Activated CD4-positive, alpha-beta T cell treated with anti-CD3 and anti-CD28 coated beads, Interleukin-2, amount 50 U/mL, for 1 hour (primary cell): ENCODE data around the gene IGFBP6.
"Not testable (repeated sequence)": the region's sequence is repeated elsewhere in the genome, so short reads cannot be mapped to it uniquely, and the experiment has no call there.

Experiments used
- DNase-seq: peaks from one replicate; pipeline ENCODE4 v3.0.0-alpha.2; 2020

The IGFBP6 gene

DNA sequence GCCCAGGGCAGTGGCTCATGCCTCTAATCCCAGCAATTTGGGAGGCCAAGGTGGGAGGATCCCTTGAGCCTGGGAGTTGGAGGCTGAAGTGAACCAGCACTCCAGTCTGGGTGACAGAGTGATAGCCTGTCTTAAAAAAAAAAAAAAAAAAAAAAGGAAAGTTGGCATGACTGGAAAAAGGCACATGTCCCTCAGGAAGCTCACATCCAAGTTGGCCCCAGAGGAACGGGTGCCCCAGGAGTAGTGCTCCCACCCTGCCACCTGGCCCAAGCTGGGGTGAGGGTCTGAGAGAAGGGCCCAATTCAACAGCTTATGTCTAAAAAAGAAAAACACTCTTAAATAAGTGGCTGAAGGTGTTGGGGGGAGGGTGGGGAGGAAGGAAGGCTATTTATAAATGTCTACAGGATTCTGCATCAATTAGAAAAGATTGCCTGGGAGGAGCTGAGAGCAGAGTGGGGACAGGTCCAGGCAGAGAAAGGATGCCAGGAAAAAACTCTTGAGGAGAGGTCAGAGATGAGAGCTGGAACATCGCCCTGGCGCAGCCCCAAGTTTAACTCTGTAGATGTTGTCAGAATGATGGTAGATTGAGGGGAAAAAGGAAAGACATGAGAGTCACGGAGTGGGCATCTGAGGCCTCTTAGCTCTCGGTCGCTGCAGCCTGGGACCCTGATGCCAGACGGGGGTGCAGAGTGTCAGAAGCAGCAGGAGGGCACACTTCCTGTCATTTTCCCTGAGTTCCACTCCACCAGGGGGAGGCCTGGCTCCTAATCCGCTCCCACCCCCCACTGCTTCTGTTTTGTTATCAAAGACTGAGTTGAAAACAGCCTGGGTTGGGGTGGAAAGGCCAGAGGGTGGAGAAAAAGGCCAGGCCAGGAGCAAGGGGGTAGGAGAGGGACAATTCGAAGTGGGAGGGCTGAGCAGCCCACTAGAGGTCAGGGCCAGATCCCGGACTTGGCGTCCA lies 25.6 kb upstream of the IGFBP6 start:
- no peak for DNase-seq

DNA sequence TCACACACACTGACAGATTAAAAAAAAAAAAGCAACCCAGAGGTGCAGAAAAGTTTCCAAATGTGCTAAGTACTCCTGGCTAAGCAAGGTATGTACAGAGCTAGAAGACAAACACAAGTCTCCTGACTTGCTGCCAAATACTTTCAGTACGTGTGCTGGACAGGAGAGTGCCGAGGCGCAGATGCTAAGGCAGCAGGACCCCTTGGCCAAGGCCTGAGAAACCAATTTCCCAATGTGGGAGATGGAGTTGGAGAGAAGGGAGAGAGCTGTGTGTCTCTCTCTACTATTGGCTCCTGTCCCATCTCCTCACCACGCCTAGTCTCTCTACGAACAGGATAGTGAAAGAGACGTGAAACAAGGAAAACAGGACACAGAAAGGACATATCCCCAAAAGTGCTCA lies 23.6 kb upstream of the IGFBP6 start:
- no peak for DNase-seq

DNA sequence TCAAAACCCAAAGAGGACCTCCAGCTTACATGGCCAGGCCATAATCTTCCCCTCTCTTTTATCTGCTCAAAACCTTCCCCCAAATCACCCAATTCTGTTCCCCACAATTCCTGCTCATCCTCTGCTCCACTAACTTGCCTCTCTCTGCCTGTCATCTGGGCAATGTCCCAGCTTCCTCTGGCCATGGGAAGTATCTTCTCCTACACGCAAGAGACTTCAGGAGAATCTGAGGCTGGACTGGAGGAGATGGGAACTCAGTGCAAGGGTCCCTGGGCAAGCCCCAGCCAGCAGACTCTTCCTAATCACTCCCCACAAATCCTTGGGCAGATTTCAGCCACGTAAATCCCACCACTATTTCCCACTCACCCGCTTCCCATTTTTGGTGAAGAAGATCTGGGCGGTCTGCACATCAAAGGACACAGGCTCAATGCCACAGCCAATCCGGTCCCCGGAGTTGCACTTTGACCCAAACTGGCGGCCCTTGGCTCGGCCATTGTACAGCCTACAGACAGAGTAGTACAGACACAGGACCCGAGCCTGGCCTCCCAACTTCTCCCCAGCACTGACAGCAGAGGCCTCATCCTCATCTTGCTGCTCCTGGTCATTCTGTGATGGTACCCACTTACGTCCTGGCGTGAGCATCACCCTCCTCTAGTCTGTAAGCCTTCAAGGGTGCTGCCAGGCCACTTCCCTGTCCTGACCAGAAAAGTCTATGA lies 23.0 kb upstream of the IGFBP6 start:
- no peak for DNase-seq

DNA sequence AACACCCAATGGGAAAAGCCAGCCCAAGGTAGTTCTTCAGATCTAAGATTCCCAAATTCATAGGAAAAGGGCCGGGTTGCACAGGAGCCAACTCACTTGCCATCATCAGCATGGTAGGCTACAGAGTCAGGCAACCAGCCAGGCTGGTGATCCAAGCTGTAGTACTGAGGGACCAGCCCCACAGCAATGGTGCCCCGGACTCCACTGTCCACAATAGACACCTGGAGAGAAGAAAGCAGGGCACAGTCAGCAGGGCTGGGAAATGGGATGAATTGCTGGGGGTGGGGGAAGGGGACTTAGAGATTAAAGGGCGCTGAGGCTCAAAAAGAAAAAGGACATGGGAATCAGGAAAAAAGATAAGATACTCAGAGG lies 22.5 kb upstream of the IGFBP6 start:
- DNase-seq = no peak

DNA sequence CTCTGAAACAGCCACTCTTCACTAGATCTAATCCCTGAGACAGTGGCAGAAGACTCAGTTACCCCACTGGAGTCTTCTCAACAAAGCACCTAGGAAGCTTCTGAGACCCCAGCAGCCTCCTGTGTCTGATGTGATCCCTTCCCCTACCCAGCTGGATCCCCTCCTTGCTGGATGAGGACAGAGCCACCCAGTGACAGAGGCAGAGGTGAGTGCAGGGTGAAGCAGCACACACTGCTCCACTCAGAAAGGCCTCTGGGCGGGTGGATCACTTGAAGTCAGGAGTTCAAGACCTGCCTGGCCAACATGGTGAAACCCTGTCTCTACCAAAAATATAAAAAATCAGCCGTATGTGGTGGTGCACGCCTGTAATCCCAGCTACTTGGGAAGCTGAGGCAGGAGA lies 21.0 kb upstream of the IGFBP6 start:
- DNase-seq = no peak

DNA sequence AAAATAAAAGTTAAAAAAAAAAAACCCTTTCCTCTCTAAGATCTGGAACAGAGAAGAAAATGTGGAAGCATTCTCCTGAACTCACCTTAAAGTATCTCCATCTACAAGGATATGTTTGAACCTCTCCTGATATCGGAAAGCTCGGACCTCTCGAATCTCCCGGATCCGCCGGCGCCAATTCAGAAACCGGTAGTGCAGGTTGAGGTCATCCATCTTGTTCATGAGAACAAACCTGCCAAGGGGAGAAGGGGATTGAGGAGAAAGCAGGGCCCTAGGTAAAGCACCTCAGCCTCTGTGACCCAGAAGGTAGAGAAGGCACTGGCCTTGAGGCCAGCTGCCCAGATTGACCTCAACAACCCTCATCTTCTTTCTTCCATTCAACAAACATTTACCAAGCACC lies 20.4 kb upstream of the IGFBP6 start:
- DNase-seq = no peak

DNA sequence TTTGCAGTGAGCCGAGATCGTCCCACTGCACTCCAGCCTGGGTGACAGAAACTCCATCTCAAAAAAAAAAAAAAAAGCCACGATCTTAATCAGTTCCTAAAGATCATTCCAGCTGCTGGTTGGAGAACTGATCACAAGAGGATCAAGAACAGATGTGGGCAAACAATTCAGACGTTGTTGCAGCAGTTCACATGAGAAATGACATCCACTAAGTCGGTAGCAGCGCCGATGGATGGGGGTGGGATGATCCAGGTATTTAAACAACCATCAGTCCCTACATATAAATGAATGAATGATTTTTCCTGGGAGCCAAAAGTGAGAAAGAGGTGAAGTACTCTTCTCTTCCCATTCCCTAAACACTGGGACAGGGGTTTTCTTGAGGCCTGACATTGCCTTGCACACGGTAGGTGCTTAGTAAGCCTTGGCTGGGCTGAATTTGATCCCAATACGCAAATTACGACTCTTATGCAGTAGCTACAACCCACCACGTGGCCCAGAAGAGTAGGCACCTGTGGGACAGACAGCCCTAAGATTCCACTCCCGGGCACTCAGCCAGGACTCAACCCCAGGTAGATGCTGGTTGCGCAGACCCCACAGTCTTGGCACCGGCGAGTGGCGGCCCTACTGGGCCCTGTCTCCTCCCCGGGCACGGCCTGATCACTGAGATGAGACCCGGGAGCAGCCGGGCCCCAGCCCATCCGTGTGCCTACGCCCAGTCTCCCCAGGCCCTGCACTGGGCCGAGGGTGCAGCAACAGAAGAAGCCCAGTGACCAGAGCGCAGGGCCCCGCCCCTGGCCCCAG lies 18.8 kb upstream of the IGFBP6 start:
- peak; percentile 61 for DNase-seq

DNA sequence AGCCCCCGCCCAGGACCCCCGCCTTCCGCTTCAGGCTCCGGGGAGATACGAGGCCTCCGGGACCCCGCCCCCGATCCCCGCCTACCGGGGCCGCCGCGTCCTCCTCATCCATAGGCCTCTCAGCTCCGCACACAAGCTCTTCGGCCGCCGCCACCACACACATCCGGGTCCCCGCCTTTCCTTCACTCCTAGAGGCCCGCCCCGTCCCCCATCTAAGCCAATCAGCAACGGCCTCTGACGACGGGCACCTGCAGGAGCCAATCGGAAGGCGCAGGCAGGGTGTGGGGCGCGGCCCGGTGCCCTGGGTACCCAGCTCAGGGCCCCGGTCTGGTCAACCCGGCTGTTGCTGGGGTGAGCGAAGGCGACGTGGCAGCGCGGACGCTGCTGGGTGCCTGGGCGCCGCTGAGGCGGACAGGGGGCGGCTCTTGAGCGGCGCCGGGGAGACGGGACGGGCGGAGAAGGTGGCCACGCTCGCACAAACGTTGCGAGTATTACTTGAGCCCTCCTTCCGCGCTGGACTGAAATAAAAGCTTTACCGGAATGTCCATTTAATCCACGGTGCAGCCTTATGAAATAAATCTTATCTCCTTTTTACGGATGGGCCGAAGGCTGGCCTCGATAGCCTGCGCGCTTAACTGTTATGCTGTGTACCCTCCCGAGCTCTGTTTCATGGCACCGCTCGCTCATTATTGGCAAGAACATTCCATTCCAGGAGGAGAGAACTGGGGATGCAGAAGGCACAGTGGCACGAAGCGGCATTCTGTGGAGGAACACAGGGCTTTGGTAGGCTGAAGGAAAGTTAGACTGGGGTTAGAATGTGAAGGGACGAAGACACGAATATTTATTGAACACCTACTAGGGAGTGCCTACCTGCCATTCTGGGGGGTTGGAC lies 18.0 kb upstream of the IGFBP6 start, which contains the start of gene SPRYD3:
SPRYD3 (minus strand) TSS at position 165 of the 892 bp plus-strand sequence; CDS start at position 108, 57 bp downstream.
- DNase-seq = peak; percentile 96

DNA sequence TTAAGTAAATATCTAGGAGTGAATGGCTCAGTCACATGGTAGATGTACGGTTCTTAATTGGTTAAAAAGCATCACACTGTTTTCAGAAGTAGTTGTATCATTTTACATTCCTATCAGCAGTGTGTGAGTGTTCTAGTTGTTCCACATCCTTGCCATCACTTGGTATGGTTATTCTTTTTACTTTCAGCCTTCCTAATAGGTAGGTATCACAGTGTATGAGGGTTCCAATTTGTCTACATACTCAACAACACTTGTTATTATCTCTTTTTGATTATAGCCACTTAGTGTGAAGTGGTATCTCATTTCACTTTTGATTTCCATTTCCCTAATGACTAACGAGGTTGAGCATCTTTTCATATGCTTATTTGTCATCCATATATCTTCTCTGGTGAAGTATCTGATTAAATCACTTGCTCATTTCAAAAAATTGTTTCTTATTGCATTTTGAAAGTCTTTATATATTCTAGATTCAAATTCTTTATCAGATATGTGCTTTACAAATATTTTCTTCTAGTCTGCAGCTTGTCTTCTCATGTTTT lies 14.8 kb upstream of the IGFBP6 start:
- no peak for DNase-seq

DNA sequence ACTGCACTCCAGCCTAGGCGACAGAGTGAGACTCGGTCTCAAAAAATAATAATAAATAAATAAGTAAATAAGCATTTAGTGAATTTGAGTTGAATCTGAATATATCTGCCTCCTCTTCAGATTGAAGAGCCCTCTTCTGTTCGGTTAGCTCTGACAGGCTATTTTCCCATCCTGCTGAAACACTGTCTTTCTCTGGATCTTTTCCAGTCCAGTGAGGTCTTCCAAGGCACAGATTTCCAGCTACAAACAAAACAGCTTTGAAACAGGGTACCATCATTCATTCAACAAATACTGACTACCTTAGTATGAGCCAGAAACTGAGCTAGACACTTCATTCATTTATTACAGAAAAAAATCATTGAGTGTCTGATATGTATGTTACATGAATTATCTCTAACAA lies 11.1 kb upstream of the IGFBP6 start:
- no peak for DNase-seq

DNA sequence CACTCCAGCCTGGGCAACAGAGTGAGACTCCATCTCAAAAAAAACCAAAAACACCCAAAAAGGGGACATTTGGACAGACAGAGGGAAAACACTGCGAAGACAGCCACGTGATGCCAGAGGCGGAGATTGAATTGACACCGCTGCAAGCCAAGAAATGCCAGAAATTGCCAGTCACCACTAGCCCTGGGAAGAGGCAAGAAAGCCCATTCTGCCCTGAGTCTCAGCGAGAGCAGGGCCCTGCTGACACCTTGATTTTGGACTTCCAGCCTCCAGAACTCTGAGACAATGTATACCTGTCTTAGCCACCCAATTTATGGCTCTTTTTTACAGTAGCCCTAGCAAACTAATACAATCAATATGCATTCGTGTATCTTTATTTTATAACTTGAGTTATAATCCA lies 7.4 kb upstream of the IGFBP6 start:
- no peak for DNase-seq

DNA sequence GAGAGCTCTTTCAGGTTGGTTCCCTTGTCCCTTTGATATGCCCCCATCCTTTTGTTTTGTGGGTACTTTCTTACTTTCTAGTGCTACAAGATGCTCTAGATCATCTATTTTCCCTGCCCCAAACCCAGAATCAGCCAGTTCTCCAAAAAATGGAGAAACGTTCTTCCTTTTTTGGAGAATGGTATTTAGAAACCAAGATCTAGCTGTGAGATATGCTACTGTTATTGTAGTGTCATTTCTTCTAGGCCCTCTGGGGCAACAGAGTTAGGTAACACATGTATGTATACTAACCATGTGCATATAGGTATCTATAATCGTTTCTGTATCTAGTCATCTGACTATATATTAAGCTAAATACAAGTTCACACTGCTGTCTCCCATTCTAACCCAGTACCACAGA lies 6.9 kb upstream of the IGFBP6 start:
- DNase-seq = no peak

DNA sequence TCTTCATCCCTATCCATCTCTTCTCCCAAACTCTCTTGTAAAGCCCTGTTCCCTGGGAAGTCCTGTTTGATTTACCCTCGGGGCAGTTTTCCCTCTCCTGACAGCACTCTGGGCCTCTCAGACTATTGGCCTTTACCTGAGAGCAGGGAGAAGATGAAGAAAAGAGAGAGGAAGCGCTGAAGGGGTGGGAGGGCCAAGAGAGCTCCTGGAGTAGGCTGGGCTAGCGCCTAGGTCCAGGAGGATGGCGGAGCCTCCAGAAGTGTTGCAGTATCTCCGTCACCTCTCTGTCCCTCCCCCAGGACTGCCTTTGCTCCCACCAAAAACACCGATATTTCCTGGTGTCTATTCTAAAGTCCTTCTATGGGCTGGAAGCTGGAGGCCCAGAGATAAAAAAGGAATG lies 5.7 kb upstream of the IGFBP6 start:
- DNase-seq = no peak

DNA sequence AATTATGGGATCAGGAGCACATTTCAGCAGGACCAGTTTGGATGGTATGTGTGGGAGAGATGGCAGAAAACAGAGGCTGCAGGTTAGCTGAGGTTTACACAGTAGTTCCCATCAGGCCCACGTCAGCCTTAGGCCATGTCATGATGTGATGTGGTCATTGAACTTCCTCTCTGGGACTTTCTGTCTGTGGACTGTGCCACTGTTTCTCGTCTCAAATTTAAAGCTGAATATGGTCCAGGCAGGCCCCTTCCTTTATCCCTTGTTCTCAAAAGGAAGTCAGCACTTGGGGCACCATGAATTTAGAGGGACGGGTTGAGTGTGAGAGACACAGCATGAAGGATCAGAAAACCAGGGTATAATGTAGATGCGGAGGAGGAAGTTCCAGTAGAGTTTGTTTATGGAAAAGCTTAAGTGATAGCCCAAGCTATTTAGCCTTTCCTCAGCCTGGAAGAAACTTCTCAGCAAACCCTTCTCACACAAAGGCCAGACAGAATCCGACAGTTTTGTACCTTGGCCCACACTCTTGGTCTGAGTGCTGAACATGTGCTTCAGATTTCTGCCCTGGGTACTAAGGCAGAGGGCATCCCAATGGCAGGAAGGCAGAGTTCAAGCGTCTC lies 3.6 kb upstream of the IGFBP6 start:
- DNase-seq = no peak

DNA sequence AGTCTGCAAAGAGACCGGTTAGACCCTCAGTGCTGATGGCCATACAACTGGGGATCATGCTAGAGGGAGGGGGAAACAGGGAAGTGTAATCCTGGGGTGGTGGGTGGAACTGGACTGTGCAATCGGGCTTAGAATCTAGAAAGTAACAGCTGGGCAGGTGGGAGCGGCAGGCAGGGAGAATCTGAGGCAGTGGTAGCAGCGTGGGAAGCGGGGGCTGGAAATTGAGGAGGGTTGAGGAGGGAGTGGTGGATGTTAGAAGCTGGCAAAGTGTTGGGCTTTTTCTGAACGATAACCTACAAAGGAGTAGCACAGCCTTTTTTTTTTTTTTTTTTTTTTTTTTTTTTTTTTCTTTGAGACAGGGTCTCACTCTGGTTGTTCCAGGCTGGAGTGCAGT lies 3.1 kb upstream of the IGFBP6 start:
- no peak for DNase-seq

DNA sequence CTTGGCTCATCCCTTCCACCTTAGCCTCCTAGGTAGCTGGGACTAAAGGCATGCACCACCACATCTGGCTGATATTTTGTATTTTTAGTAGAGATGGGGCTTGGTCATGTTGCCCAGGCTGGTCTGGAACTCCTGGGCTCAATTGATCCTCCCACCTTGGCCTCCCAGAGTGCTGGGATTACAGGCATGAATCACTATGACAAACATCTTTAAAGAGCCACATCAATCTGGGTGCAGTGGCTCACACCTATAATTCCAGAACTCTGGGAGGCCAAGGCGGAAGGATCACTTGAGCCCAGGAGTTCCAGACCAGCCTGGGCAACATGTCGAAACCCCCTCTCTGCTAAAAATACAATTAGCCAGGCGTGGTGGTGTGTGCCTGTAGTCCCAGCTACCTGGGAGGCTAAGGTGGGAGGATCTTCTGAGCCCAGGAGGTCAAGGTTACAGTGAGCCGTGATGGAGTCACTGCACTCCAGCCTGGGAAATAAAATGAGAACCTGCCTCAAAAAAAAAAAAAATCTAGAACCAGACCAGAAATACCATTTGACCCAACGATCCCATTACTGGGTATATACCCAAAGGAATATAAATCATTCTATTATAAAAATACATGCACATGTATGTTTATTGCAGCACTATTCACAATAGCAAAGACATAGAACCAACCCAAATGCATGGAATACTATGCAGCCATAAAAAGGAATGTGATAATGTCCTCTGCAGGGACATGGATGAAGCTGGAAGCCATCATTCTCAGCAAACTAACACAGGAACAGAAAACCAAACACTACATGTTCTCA lies 2.5 kb upstream of the IGFBP6 start:
- not testable (repeated sequence) for DNase-seq

DNA sequence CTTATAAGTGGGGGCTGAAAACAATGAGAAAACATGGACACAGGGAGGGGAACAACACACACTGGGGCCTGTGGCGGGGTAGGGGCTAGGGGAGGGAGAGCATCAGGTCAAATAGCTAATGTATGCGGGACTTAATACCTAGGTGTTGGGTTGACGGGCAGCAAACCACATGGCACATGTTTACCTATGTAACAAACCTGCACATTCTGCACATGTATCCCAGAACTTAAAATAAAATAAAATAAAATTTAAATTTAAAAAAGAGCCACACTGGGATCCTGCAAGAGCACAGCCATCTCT lies 1.9 kb upstream of the IGFBP6 start:
- not testable (repeated sequence) for DNase-seq

DNA sequence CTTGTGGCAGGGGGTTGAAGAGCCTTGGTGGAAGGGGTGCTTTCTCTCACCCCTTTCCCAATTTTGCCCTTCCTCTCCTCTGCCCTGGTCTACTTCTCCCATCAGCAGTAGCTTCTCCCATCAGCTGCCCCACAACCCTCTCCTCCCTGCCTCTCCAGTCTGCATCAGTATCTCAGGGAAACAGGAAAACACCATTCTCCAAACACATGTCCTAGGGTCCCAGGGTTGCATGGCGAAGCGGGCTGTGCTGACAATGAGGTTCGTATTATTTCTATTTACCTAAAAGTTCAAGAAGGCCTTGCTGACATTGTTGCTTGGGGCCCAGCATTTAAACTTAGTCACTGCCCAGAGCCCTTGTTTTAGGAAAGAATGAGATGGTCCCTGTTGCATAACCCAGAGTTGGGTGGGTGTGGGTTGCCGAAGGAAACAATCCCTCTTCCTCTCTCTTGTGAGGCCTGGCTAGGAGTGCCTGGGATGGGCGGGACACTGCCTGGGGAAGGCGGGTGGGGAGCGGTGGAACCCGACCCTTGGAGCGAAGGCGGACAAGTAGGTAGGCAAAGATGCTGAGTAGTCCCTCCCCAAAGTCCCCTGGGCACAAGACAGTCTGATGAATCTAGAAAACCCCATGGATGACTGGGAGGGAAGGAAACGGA lies 1.3 kb upstream of the IGFBP6 start:
- no peak for DNase-seq

DNA sequence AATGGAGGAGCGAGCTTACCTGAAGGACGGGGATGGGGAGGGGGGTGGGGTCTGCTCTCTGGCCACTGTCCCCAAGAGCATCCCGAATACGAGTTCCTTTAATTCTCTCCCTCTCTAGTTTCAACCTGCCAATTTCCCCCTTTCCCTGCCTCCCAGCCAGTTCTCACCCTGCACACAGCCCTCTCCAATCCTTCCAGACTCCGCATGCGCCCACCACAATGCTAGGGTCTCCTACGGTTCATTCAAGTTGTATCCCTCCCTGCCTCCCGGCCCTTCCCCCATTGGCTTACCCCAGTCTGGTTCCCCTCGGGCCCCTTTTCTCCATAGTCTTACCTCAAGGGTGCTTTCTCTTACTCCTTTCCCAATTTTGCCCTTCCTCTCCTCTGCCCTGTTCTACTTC lies 708 bp upstream of the IGFBP6 start:
- no peak for DNase-seq

DNA sequence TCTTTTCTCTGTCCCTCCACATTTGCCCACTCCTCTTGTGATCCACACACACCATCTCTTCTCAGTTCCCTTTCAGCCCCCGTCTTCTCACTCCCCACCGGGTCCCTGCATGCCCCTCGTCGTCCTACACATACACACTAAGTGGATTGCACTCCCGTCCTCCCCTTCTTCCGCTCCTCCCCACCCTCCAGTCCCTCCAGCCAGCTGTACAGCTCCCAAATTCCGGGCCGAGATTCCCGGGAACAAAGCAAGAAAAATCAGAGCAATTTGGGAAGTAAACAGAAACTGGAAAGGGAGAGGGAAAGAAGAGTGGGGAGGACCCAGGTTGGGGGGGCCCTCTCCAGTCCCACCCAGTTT lies 282 bp upstream of the IGFBP6 start:
- DNase-seq = no peak
